ENCODE measurements around the gene ITM2B.

Gene ITM2B

DNA sequence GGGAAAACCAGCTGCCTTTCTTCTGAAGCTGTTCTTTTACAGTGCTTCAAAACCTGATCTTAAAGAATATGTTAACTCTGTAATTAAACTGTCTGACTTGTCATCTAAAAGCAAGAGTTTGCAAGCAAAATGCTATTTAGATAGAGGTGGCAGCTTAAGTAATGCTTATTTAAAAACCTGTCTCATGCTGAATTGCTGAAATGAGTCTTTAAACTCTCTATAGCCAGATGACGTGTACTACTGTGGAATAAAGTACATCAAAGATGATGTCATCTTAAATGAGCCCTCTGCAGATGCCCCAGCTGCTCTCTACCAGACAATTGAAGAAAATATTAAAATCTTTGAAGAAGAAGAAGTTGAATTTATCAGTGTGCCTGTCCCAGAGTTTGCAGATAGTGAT lies 22.9 kb downstream of the ITM2B start:
- no peak for DNase-seq (ENCODE audit: low read depth in 1 of 2, low spot score in 1 of 2)

DNA sequence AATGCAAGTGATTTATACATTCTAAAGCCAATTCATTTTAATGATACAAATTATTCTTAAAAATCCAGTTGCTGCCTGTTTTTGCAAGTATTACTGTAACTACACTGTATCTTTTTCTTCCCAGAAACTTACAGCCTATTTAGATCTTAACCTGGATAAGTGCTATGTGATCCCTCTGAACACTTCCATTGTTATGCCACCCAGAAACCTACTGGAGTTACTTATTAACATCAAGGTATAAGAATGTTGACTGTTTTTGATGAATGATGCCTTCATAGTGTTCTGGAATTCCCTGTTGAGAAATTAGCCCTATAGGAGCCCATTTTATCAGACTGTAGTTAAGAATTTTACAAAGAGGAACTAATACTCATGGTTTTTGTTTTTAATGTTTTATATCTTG lies 25.0 kb downstream of the ITM2B start:
- no peak for DNase-seq (ENCODE audit: low read depth in 1 of 2, low spot score in 1 of 2)

DNA sequence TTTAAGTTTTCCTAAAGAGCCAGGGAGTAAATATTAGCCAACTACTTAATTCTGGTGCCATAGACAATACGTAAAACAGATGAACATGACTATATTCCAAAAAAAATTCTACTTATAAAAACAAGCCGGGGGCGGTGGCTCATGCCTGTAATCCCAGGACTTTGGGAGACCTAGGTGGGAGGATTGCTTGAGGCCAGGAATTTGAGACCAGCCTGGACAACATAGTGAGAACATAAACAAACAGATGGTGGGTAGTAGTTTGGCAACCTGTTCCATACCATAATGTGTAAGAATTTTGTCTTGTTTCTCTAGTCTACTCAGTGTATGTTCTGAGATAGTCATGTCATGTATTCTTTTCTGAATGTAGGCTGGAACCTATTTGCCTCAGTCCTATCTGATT lies 25.4 kb downstream of the ITM2B start:
- no peak for DNase-seq (ENCODE audit: low read depth in 1 of 2, low spot score in 1 of 2)

DNA sequence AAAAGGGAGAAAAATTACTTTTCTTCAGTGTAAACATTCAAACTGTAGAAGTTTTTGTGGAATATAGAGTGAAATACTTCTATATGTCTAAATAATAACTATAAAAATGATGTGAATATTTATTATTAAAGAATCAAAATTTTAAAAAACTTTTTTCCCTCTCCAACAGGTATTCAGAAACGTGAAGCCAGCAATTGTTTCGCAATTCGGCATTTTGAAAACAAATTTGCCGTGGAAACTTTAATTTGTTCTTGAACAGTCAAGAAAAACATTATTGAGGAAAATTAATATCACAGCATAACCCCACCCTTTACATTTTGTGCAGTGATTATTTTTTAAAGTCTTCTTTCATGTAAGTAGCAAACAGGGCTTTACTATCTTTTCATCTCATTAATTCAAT lies 28.0 kb downstream of the ITM2B start:
- no peak for DNase-seq (ENCODE audit: low read depth in 1 of 2, low spot score in 1 of 2)

DNA sequence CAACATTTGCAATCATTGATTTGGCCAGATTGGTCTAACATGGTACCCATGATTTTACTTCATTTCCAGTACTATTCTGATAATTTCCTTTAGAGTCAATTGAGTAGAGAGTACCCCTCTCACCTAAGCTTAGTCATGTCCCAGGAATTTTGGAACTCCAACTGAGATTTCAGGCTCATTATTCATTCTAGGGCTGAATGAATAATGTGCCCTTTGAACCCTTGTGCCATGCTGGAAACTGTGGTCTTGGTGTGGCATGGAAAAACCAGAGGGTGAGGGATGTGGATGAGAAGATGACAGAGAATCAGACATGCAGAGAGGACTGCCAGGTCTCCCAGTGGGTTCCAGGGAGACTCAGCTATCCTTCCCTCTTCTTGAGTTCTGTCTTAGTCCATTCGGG lies 30.2 kb downstream of the ITM2B start:
- DNase-seq (ENCODE audit: low read depth in 1 of 2, low spot score in 1 of 2): no peak

DNA sequence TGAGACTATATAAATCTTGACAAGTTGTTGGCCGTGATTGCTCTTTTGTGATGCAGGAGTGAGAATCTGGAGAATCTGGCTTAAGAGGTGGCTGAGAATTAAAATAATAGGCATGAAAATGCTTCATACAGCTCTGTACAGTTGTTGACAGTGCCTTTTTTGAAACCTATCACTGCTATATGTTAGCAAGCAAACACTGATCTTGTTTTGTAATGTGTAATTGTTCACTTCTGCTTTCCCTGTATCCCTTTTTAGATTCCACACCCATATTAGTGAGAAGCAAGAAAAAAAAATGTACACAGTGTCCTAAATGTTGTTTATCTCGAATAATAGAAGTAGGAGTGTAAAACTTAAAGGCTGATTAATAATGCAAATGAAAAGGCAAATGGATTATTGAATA lies 31.1 kb downstream of the ITM2B start:
- no peak for DNase-seq (ENCODE audit: low read depth in 1 of 2, low spot score in 1 of 2)

DNA sequence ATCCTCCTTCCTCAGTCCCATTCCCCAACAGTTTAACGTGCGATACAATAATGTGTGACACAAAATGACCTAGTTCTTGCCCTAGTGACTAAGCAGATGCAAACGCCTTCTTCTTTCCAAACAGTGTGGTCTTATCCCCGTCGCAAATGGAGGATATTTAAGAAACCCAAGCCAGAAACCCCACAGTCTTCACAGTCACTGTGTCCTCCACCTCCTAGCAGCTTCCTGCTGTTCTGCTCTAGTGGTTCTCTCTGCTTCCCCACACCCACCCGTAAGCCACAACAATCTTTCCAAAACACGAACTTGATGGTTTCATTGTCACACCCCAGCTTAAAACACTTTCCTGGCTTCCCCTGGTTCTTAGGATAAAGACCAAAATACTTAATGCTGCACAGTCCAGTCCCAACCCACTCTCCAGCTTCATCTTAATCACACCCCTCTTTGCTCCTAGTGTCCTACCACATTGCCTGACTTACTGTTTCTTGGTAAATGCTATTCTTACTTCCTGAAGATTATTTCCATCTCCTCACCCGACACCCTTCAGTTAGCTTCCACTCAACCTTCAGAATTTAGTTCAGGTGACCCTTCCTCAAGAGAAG lies 32.3 kb downstream of the ITM2B start:
- no peak for DNase-seq (ENCODE audit: low read depth in 1 of 2, low spot score in 1 of 2)

DNA sequence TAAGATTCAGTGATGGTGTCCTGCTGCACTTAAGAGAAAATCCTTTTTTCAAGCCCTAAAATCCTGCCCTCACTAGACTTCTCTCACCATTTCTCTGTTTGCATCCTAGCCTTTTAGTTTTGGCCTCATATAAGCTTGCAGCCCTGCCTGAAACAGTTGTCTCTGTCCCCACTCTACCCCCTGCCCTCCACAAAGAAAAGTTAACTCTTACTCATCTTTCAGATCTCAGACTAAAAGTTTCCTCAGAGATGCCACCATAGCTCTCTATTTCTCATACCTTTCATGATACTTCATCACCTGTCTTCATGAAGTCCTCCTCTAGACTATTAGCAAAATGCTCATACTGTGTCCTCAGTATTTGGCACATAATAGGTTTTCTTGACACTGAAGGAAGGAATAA lies 33.1 kb downstream of the ITM2B start:
- DNase-seq (ENCODE audit: low read depth in 1 of 2, low spot score in 1 of 2): no peak

DNA sequence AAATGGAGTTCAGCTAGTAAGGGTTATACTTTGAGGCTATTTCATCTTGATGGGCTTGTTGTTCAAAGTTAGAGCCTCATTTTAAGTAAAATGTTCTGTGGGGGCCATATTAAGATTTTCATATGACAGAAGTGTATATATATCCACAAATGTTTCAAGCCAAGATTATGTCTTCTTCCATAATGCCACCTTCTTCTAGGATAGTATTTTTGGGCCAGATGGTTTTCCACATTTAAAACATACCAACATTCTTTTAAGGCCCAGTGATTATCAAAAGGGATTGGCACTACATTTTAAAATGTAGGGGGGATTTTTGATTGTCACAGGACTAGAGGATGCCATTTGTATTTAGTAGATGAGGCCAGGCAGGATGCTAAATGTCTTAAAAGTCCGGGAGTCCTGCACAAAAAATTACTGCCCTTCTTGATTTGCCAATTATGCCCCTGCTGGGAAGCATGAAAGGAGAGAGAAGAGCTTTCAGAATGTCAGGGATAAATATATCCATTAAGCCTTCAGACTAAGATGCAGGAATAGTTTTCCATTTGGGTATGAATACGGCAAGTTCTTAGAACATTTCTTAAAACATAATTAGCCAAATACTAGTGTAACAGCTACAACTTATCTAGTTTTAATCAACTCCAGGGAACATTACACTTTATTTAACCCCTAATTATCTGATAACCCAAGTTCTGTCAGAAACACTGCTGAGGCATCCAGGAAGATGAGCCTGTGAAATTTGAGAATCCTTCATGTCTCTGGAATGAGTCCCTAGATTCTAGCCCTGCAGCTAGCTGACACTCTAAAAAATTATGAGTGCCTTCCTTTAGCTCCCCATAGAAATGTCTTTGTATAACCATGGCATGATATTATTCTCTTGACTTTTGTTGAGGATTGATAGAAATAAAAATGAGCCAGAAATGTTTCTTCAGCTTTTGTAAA lies 34.0 kb downstream of the ITM2B start:
- DNase-seq (ENCODE audit: low read depth in 1 of 2, low spot score in 1 of 2): no peak

DNA sequence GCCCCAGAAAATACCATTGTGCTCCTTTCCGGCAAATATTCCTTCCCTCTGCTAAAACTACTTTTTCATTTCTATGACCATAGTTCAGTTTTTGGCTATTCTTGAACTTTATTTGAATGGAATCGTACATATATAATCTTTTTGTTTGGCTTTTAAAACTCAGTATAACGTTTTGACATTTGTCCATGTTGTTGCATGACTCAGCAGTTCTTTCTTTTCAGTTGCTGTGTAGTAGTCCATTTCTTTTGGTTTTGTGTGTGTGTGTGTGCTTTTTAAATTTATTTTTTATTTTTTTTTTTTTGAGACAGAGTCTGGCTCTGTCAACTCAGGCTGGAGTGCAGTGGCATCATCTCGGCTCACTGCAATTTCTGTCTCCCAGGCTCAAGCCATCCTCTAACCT lies 35.0 kb downstream of the ITM2B start:
- DNase-seq (ENCODE audit: low read depth in 1 of 2, low spot score in 1 of 2): no peak

DNA sequence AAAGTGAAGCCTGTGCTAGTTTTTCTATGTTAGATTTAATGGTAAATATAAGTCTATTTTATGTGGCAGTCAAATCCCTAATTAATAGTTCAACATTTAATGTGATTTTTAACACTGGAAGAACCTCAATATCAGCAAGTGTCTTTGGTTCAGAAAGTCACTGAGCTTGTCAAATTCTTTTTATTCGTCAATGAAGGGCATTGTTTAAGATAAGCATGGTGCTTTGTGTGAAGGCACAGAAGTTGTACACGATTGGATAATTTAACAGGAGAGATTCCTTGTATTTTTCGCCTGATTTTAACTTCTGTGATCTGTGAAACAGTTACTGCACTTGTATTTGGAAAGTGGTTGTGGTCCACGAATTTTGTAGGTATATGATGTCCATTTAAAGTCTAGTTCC lies 40.3 kb downstream of the ITM2B start:
- DNase-seq (ENCODE audit: low read depth in 1 of 2, low spot score in 1 of 2): no peak

DNA sequence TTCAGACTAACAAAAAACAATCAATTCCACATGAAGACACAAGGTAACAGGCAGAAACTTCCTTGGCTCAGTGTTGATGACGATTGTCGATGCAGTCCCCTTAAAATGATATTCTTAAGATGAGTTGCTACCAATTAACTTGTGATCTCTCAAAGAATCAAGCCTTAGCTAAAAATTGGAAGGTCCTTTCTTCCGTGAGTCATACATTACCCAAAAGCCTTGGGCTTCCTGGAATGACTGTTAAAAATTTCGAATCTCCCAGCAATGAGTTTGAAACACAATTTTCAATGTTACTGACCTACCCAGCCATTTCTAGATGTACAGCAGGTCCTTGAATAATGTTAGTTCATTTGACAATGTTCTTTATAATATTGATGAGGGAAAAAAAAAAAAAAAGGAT lies 42.5 kb downstream of the ITM2B start:
- DNase-seq (ENCODE audit: low read depth in 1 of 2, low spot score in 1 of 2): no peak

DNA sequence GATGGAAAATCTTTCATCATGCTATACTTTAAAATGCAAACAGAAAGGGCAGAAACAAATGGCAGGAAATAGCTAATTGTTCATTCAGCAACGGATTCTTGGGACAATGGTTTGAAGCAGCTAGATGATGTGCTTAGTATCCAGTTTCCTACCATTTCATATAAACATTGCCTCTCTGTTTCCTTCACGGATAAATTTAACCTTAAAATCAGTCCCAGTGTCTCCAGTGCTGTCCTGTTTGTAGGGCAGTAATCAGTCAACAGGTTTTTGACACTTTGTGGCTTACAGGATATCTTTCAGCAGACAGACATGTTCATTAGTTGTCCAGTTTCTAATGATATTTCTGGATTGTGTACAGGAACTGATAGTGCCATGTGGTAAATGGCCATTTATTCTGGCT lies 45.8 kb downstream of the ITM2B start:
- DNase-seq (ENCODE audit: low read depth in 1 of 2, low spot score in 1 of 2): no peak

DNA sequence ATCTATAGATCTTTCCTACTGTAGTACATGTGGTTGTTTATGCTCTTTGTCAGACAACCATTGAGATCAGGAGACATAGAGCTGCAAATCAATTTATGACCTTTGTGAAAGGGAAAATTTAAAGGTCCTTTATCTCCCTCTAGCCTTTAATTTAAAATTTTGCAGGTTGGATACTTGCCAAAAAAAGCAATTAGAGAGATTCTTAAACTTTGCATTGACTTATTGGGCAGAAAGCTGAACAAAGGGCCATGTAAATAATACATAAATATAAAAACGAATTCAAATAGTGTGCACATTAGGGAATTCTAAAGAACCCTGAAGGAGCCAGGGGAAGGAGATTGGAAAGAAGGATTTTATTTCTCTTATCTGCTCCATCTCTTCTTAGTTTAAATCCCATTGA lies 48.5 kb downstream of the ITM2B start:
- DNase-seq (ENCODE audit: low read depth in 1 of 2, low spot score in 1 of 2): no peak

DNA sequence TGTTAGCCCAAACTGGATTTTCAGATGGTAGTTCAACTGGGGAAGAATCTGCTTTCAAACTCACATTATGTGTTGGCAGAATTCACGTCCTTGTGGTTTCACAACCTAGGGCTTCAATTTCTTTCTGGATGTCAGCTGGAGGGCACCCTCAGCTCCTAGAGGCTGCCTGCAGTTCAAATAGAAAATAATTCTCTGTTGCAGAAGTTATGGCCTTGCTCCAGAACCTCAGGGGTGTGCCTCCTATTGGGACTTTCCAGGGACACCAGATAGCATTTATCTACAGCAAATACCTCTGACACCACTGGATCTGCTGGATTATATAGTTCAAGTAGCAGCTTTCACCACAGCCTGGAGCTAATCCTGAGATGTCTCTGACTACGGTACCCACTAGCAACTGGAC lies 58.7 kb downstream of the ITM2B start:
- no peak for DNase-seq (ENCODE audit: low read depth in 1 of 2, low spot score in 1 of 2)

DNA sequence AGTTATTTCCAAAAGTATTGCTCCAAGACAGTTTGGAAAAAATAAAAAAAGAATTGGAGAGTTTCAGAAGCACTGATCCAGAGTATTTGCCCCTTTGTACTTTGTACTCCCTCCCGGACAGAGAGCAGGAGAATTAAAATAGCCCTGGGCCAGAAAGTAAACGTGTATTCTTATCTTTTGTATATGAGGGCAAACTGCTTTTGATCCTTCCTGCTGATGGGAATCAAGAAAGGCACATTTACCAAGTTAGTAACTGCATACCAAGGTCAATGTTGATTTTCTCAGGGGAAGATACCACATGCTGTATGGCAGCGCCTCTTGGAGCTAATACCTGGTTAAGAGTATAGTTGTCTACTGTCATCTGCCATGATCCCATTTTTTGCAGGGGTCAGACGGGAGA lies 59.6 kb downstream of the ITM2B start:
- no peak for DNase-seq (ENCODE audit: low read depth in 1 of 2, low spot score in 1 of 2)

DNA sequence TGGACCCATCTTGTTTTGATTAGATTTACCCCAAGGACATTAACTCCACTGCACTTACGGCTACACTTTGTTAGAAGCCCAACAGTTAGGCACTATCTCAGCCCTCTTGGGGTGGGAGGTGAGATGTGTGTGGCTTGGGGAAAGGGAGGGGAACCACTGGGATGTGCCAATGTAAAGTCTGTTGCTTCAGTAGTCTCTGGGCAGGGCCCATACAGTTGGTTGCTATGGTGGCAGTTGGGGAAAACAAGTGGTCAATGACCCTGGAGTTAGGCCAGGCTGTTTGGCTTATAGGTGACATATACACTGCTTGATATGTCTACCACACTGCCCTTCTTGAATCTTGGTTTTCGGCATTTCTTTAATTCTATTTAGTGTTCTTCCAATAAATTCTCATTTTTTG lies 61.6 kb downstream of the ITM2B start:
- DNase-seq (ENCODE audit: low read depth in 1 of 2, low spot score in 1 of 2): no peak

DNA sequence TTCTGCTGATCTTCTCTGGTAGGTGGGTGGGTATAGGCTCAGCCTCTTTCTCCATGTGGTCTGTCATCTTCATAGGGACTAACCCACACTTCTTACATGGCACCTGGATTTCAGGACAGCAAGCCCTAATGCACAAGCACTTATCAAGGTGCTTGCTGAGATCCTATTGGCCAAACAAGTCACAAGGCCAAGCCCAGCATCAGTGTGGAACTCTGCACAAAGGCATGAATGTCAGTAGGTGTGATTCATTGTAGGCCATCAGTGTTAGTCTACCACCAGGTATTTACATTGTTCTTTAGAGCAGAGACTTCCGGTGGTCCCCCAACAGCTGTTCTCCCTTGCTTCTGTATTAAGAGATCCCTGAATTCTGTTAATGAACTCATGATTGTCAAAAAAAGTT lies 62.3 kb downstream of the ITM2B start:
- DNase-seq (ENCODE audit: low read depth in 1 of 2, low spot score in 1 of 2): no peak

DNA sequence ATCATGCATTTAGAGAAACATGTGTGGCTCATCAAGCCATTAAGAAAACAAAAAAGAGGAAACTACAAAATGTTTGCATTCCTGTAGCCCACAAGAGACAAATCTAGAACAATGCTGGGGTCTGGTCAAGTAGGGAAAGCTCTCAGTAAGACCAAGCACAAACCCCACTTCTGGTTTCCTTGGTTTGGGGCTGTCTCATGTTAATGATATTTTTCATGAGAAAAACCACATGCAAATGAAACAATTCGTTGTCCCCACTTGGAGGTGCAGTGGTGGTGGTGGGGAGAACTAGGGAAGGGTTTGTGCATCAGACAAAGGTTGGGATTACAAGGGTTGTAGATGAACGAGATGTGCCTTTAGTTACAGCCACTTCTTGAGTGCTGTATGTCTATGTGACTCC lies 63.5 kb downstream of the ITM2B start:
- DNase-seq (ENCODE audit: low read depth in 1 of 2, low spot score in 1 of 2): no peak

DNA sequence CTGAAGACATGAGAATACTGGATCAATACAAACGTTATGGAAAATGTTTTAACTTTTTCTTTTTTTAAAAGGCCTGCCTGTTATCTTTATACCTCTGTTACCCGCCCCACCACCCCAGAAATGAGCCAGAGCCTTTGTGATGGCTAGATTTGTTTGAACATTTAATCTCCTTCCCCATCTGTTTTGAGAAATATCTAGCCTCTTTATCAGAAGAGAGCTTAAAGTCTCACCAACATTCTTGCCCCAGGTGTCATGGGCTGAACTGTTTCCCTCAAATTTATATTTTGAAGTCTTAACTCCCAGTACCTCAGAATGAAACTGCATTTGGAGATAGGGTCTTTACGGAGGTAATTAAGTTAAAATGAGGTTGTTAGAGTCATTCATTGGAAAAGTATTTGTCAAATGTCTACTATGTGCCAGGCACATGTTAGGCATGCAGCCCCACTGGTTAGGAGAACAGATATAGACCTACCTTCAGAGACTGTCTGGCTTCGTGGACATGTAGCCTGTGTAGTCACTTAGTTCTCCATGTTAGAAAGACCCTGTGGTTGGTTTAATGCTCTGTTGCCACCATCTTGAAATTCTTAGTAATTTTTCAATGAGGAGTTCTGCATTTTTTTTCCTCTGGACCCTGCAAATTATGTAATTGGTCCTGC lies 64.3 kb downstream of the ITM2B start:
- DNase-seq (ENCODE audit: low read depth in 1 of 2, low spot score in 1 of 2): no peak

DNA sequence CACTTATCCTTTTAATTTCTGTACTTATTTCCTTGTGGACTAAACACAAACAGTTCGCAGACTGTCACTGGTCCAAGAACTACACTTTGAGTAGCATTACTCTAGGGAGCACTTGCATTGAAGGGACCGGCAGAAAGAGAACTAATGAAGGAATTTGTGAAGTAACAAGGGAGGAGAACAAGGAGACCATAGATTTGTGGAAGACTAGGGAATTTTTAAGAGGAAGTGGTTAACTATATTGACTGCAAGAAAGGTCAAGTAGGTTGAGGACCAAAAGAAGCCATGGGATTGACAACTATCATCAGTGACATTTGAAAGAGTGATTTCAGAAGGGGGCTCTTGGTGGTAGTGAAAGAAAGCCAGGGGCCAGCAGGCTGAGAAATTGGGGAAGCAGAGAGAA lies 66.6 kb downstream of the ITM2B start:
- DNase-seq (ENCODE audit: low read depth in 1 of 2, low spot score in 1 of 2): no peak

DNA sequence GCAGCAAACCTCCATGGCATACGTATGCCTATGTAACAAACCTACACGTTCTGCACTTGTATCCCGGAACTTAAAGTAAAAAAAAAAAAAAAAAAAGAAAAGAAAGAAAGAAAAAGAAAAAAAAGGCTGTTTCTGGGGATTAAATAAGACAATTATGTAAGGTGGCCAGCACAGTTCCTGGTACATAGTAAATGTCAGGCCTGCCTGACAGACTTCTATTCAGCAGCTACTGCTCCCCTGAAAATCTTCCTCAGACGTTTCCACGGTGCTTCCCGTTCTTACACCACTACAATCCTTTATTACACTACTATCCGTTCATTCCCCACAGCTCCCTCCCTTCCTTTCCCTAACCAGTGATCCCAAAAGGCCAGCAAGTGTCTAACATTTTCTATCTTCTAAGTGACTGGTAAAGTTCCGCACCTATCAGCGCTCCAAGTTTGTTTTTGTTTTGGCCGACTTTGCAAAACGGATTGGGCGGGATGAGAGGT lies 69.9 kb downstream of the ITM2B start:
- DNase-seq (ENCODE audit: low read depth in 1 of 2, low spot score in 1 of 2): no peak
